ENCODE results near the gene LTBP4. TPM values are rescaled to one million over a fixed set of nuclear protein-coding genes. Genes with fewer than 3 reads are reported as not detected.

Gene LTBP4
- total and polyA plus RNA-seq, 12 donors, result 114 to 263 (median 234) TPM

DNA sequence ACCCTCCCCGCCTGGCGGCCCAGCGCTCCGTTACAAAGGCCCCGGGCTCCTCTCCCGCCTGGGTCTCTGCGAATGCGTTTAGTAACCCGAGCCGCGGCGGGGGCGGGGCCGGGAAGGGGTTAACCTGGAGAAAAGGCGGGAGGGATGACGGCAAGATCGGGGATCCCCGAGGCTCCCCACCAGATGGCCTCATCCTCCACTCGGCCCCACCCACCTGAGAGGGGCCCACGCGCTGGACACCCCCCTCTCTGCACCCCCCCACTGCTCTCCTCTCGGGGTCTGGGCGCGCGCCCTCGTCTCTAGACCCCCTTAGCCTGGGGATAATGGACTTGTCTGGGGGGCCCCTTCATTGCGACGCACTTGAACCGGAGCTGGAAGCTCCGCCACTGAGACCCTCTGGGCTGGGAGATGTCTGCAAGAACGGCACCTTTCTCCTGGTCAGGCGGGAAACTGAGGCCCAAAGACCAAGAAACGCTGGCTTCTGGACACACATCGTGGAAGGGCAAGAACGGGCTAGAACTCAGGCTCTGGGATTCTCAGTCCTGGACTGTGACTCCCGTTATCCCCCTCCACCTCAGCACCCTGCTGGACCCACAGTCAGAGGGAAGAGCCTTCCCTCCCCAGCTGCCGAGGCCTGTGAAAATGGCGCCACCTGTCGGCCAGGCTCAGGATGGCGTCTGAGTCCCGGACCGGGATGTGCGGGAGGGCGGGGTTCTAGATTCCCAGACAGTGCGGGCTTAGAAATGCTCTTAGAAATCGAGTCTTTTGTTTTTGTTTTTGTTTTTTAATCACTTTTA, 2.9 kb upstream of the LTBP4 start:
- Histone ChIP-seq H3K27ac (peak overlapping the region in 5 of 10 donors; percentile 41 to 96 (median 94)), H3K9me3 (no peaks in the 10 kb centered on the region), H3K4me3 (peak overlapping the region in 7 of 10 donors; percentile 8 to 81 (median 50)), H3K27me3 (peaks cover 0 to 70% (median 29%) of the 10 kb centered on the region in 7 donors), H3K4me1 (peaks cover 24 to 64% (median 60%) of the 10 kb centered on the region in 9 donors), H3K36me3 (no peaks in the 10 kb centered on the region)
- ATAC-seq (peak; percentile 59 to 82 (median 68)), DNase-seq (peak; percentile 90)
- intact Hi-C loops (cut with DNase I), result loop anchor here (1.0 to 10.0 kb wide), 16 partner anchors 28 to 294 kb away; partner anchors contain the start of genes BLVRB (in 4 of the 10) and SPTBN4 (in 3 of the 10)
- TF ChIP-seq, protein P1, sequence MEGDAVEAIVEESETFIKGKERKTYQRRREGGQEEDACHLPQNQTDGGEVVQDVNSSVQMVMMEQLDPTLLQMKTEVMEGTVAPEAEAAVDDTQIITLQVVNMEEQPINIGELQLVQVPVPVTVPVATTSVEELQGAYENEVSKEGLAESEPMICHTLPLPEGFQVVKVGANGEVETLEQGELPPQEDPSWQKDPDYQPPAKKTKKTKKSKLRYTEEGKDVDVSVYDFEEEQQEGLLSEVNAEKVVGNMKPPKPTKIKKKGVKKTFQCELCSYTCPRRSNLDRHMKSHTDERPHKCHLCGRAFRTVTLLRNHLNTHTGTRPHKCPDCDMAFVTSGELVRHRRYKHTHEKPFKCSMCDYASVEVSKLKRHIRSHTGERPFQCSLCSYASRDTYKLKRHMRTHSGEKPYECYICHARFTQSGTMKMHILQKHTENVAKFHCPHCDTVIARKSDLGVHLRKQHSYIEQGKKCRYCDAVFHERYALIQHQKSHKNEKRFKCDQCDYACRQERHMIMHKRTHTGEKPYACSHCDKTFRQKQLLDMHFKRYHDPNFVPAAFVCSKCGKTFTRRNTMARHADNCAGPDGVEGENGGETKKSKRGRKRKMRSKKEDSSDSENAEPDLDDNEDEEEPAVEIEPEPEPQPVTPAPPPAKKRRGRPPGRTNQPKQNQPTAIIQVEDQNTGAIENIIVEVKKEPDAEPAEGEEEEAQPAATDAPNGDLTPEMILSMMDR (IDR thresholded peaks at IDR 0.05), result peak; percentile 95 to 100 (median 98)
- 0 to 2% methylated on average over 46 of the region's 46 CpGs for WGBS, 2 donors

DNA sequence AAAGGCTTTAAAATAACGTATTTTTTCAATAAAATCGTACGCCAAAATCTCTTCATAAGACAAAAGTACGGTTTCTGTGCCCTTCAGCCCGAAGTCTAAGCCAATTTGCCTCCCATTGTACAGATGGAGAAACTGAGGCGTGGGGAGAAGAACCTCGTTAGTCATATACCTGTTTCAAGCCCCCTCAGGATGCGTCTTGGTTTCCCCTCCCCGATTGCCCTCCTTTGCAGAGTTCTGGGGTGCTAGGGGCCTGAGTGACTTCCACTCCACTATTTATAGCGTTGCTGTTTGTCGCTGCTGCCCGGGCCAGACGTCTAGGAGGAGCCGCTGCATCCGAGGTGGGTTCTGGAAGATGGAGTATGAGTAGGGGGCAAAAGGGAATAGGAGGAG, 2.3 kb upstream of the LTBP4 start:
- Histone ChIP-seq H3K27ac (peak overlapping the region in 8 of 10 donors; percentile 41 to 96 (median 85)), H3K27me3 (peaks cover 0 to 72% (median 29%) of the 10 kb centered on the region in 7 donors), H3K4me3 (peak overlapping the region in 5 of 10 donors; percentile 72 to 81 (median 79)), H3K9me3 (no peaks in the 10 kb centered on the region), H3K4me1 (peaks cover 24 to 70% (median 64%) of the 10 kb centered on the region in 9 donors), H3K36me3 (no peaks in the 10 kb centered on the region)
- no peak for ATAC-seq
- TF ChIP-seq, protein P1 (IDR thresholded peaks at IDR 0.05), result no peak
- 10% methylated on average over 15 of the region's 15 CpGs for WGBS, 2 donors
- intact Hi-C loops (cut with DNase I), result loop anchor here (1.0 to 10.0 kb wide), 16 partner anchors 28 to 294 kb away; partner anchors contain the start of genes BLVRB (in 4 of the 10) and SPTBN4 (in 3 of the 10)
- DNase-seq, result no peak

GRCh38 chr19:40599331-40599901, 1.8 kb upstream of the LTBP4 start:
- H3K27me3 ChIP-seq, result peaks cover 0 to 72% (median 29%) of the 10 kb centered on the region in 7 donors
- TF ChIP-seq, protein P1 (IDR thresholded peaks at IDR 0.05), result no peak
- H3K4me1 ChIP-seq, result peaks cover 27 to 75% (median 68%) of the 10 kb centered on the region in 9 donors
- no peaks in the 10 kb centered on the region for H3K36me3 ChIP-seq
- intact Hi-C loops (cut with DNase I), result loop anchor here (2.0 to 10.0 kb wide), 14 partner anchors 29 to 295 kb away; partner anchors contain the start of genes BLVRB (in 4 of the 10) and SPTBN4 (in 3 of the 10)
- H3K9me3 ChIP-seq, result no peaks in the 10 kb centered on the region
- peak overlapping the region; percentile 2 to 96 (median 84) for H3K27ac ChIP-seq
- peak overlapping the region in 9 of 10 donors; percentile 16 to 81 (median 72) for H3K4me3 ChIP-seq
- ATAC-seq, result no peak
- peak; percentile 37 to 54 for DNase-seq
- WGBS, 2 donors, result 7 to 8% methylated on average over 9 of the region's 9 CpGs

All from heart right ventricle (tissue), 16 donors.